IPS-18c (cell line): ENCODE data around the gene FGF23.
"Not testable (repeated sequence)": the region's sequence is repeated elsewhere in the genome, so short reads cannot be mapped to it uniquely, and the experiment has no call there.

Source experiments
- H3K4me3 ChIP-seq: 2 replicates; pipeline ENCODE4 v1.7.0; 2013; ENCODE audit warnings: low read depth, mild to moderate bottlenecking, low read length, moderate library complexity; ENCODE audit not compliant: insufficient read depth
- H3K9me3 ChIP-seq: one replicate; pipeline ENCODE4 v1.6.1; 2013; ENCODE audit warnings: mild to moderate bottlenecking, low read length, moderate library complexity; ENCODE audit not compliant: control insufficient read depth, insufficient read depth

FGF23 gene

GRCh38 chr12:4379405-4379804 is at the start of gene FGF23:
Gene FGF23, minus strand, starts transcription at chr12:4379712. Its CDS starts 130 bp downstream, at chr12:4379582.
- Histone ChIP-seq H3K4me3 (no peak within 1 kb of the TSS), H3K9me3 (no peaks in the 10 kb centered on the region)

GRCh38 chr12:4424422-4424821 is 44.9 kb upstream of the FGF23 start:
- Histone ChIP-seq H3K4me3 (no peak overlapping the region), H3K9me3 (no peaks in the 10 kb centered on the region)

GRCh38 chr12:4423528-4424195 is 44.1 kb upstream of the FGF23 start:
- Histone ChIP-seq H3K9me3 (no peaks in the 10 kb centered on the region), H3K4me3 (no peak overlapping the region)

- H3K4me3 ChIP-seq = no peak overlapping the region
- no peaks in the 10 kb centered on the region for H3K9me3 ChIP-seq
These were observed 43.5 kb upstream of the FGF23 start for GRCh38 chr12:4422985-4423384.

GRCh38 chr12:4421590-4422031 is 42.1 kb upstream of the FGF23 start:
- H3K4me3 ChIP-seq = no peak overlapping the region

GRCh38 chr12:4420138-4420670 is 40.7 kb upstream of the FGF23 start:
- Histone ChIP-seq H3K4me3 (no peak overlapping the region), H3K9me3 (no peaks in the 10 kb centered on the region)

More at GRCh38 chr12:4421590-4422031, 42.1 kb upstream of the FGF23 start:
- no peaks in the 10 kb centered on the region for H3K9me3 ChIP-seq

- Histone ChIP-seq H3K4me3 (no peak overlapping the region), H3K9me3 (no peaks in the 10 kb centered on the region)
These were observed 39.4 kb upstream of the FGF23 start for GRCh38 chr12:4418913-4419312.

- no peak overlapping the region for H3K4me3 ChIP-seq
- no peaks in the 10 kb centered on the region for H3K9me3 ChIP-seq
These were observed 38.4 kb upstream of the FGF23 start for GRCh38 chr12:4417936-4418335.

GRCh38 chr12:4417455-4417854 is 37.9 kb upstream of the FGF23 start:
- Histone ChIP-seq H3K9me3 (no peaks in the 10 kb centered on the region), H3K4me3 (no peak overlapping the region)

GRCh38 chr12:4416276-4416675 is 36.8 kb upstream of the FGF23 start:
- H3K9me3 ChIP-seq = no peaks in the 10 kb centered on the region

GRCh38 chr12:4412465-4412864 is 33.0 kb upstream of the FGF23 start:
- Histone ChIP-seq H3K4me3 (no peak overlapping the region), H3K9me3 (no peaks in the 10 kb centered on the region)

More at GRCh38 chr12:4416276-4416675, 36.8 kb upstream of the FGF23 start:
- no peak overlapping the region for H3K4me3 ChIP-seq

GRCh38 chr12:4412056-4412455 is 32.5 kb upstream of the FGF23 start:
- H3K4me3 ChIP-seq = no peak overlapping the region
- no peaks in the 10 kb centered on the region for H3K9me3 ChIP-seq

- H3K4me3 ChIP-seq = no peak overlapping the region
These were observed 27.6 kb upstream of the FGF23 start for GRCh38 chr12:4407136-4407535.

GRCh38 chr12:4404877-4405637 is 25.5 kb upstream of the FGF23 start:
- not testable (repeated sequence) for H3K4me3 ChIP-seq, H3K9me3 ChIP-seq

More at GRCh38 chr12:4407136-4407535, 27.6 kb upstream of the FGF23 start:
- H3K9me3 ChIP-seq = no peaks in the 10 kb centered on the region

GRCh38 chr12:4402996-4403395 is 23.5 kb upstream of the FGF23 start:
- H3K4me3 ChIP-seq = no peak overlapping the region
- no peaks in the 10 kb centered on the region for H3K9me3 ChIP-seq

- Histone ChIP-seq H3K9me3 (no peaks in the 10 kb centered on the region), H3K4me3 (no peak overlapping the region)
These were observed 21.6 kb upstream of the FGF23 start for GRCh38 chr12:4401117-4401516.

GRCh38 chr12:4395818-4396217 is 16.3 kb upstream of the FGF23 start:
- no peaks in the 10 kb centered on the region for H3K9me3 ChIP-seq

GRCh38 chr12:4393211-4393610 is 13.7 kb upstream of the FGF23 start:
- no peaks in the 10 kb centered on the region for H3K9me3 ChIP-seq
- H3K4me3 ChIP-seq = no peak overlapping the region

More at GRCh38 chr12:4395818-4396217, 16.3 kb upstream of the FGF23 start:
- no peak overlapping the region for H3K4me3 ChIP-seq
